K562 (cell line): Measurements from ENCODE around the gene RNU2-63P. TPM values are rescaled to one million over a fixed set of nuclear protein-coding genes. Genes with fewer than 3 reads are reported as not detected.

Experiments
- EP400 ChIP-seq: fragments of 450-650 bp; IDR thresholded peaks from 2 replicates; pipeline ENCODE4 v1.6.1; 2017; ENCODE audit warnings: antibody characterized with exemption, mild to moderate bottlenecking, moderate library complexity
- HMG20B ChIP-seq: fragments of 250-450 bp; sonication (Bioruptor Pico); IDR thresholded peaks from 2 replicates; pipeline ENCODE4 v1.5.0; 2021; ENCODE audit warnings: mild to moderate bottlenecking
- MBD2 ChIP-seq: sonication (generic); IDR thresholded peaks from 2 replicates; pipeline ENCODE4 v1.6.1; 2016; ENCODE audit warnings: low read depth, borderline replicate concordance
- MGA ChIP-seq: fragments of 450-650 bp; IDR thresholded peaks from 2 replicates; pipeline ENCODE4 v1.6.1; 2016; ENCODE audit warnings: mild to moderate bottlenecking, moderate library complexity
- PHF8 ChIP-seq: fragments of 200-600 bp; sonication (generic); IDR thresholded peaks from 2 replicates; pipeline ENCODE4 v1.6.1; 2012; ENCODE audit warnings: mixed run types, mild to moderate bottlenecking, inconsistent platforms, low read length, moderate library complexity, borderline replicate concordance
- PTRF ChIP-seq: fragments of 450-650 bp; IDR thresholded peaks from 2 replicates; pipeline ENCODE4 v1.6.1; 2016; ENCODE audit warnings: mild to moderate bottlenecking, missing genetic modification characterization, missing compliant biosample characterization
- SMAD1 ChIP-seq: fragments of 150-350 bp; IDR thresholded peaks from 2 replicates; pipeline ENCODE4 v1.6.1; 2014; ENCODE audit warnings: low read length, low read depth; ENCODE audit not compliant: partially characterized antibody
- SMARCC2 ChIP-seq: fragments of 450-650 bp; IDR thresholded peaks from 2 replicates; pipeline ENCODE4 v1.6.1; 2017; ENCODE audit warnings: antibody characterized with exemption, moderate library complexity, mild to moderate bottlenecking, low read depth
- YY1 ChIP-seq, 3 experiments: IDR thresholded peaks; 2 replicates each; pipeline ENCODE4 v1.6.1; 2011; ENCODE audit warnings: low read length in 2 of 3, mild to moderate bottlenecking in 2 of 3, moderate library complexity in 2 of 3, borderline replicate concordance in 1 of 3, control low read depth in 1 of 3, low read depth in 1 of 3; ENCODE audit not compliant: insufficient read depth in 3 of 3, insufficient replicate concordance in 2 of 3, control insufficient read depth in 1 of 3, insufficient read length in 1 of 3; ENCODE audit errors: extremely low read depth in 1 of 3
- ZNF140 ChIP-seq: fragments of 250-450 bp; sonication (Bioruptor Pico); IDR thresholded peaks from 2 replicates; pipeline ENCODE4 v1.8.0; 2021; ENCODE audit warnings: moderate library complexity, mild to moderate bottlenecking, inconsistent platforms
- ZNF586 ChIP-seq: fragments of 450-650 bp; formaldehyde crosslinking; conservative IDR thresholded peaks from 2 replicates; pipeline ENCODE4 v1.4.0; 2020; ENCODE audit warnings: mild to moderate bottlenecking, moderate library complexity
- polyA plus RNA-seq, 8 experiments: library from polyadenylated mRNA; depleted of rRNA in 4 of 8; stranded (reverse) in 5 of 8; unstranded in 3 of 8; fragments of >200 nt; fragmentation: Nextera tagmentation in 2 of 8; fragmentation: Illumina TruSeq in 1 of 8; extraction: Ambion mirVana in 2 of 8; extraction: Trizol in 1 of 8; gene quantifications; 2 replicates each; pipeline versions ENCODE4 v1.2.1 to v1.2.3, GENCODE V29; 2011 to 2014; ENCODE audit warnings: inconsistent platforms in 1 of 8, missing spikeins in 1 of 8
- total RNA-seq, 7 experiments: library from RNA; depleted of rRNA in 6 of 7; stranded (reverse); fragments of >200 nt in 6 of 7; fragmentation: Illumina TruSeq in 2 of 7; extraction: Trizol in 2 of 7; gene quantifications; 2 replicates each; pipeline versions ENCODE4 v1.2.1 to v1.2.3, GENCODE V29; 2011 to 2021; ENCODE audit warnings: low replicate concordance in 1 of 7
- TF ChIP-seq, protein P1 (sequence below): sonication (generic); formaldehyde crosslinking; IDR thresholded peaks from 2 replicates; pipeline ENCODE4 v1.8.0; 2022; ENCODE audit warnings: mild to moderate bottlenecking, missing genetic modification reagents

The RNU2-63P gene
- total and polyA plus RNA-seq, 9 of the 15 experiments (the other 6 are each of a cell fraction or from before 2014, with no cell fraction given) = 5.8 to 253 (median 169) TPM; not detected in 4

DNA sequence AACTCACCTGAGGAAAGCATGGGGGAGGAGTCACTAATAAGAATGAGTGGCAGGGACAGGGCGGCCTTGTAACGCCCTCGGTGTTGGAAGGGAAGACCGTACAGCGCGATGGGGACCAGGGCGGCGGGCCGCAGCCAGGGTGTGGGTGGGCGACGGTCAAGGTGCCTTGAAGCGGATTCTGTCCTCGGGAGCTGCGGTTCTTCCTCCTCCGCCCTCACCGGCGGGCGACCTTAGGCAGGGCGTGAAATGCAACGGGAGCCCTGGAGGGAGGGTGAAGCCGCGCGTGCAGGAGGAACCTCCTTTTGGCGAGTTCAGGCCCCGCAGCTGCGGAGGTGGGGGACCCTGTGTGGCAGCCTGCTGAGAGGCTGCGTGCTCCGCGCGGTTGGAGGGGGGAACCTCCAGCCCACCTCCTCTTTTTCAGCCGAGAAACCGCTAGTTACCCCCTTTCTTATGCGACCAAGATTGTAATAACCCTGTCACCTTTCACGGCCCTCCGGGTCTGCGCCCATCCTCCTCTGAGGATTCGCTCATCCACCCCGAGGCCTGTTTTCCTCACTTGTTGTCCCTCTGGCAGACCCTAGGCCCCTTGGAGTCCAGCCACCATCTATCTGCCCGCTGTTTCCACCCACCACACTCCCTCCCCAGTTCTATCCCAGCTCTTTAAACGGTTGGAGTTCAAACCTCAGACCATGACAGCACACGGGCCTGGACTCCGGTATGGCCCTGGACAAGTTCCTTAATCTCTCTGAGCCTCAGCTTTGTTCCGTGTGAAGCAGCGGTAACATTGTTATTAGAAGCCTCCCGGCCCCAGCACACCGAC, 823 bp upstream of the RNU2-63P start (continued):
- TF ChIP-seq SMARCC2 (no peak), ZNF140 (CRISPR knock-in tag) (no peak), PHF8 (peak; percentile 48; the same call in 1 of the 2 replicates), MGA (peak; percentile 27; the same call in 1 of the 2 replicates), HMG20B (no peak), EP400 (no peak), ZNF586 (CRISPR knock-in tag) (no peak), YY1 (IDR thresholded peaks at IDR 0.05; ENCODE audit: borderline replicate concordance in 1 of 3, control insufficient read depth in 1 of 3, extremely low read depth in 1 of 3, insufficient read depth in 3 of 3, insufficient read length in 1 of 3, insufficient replicate concordance in 2 of 3, low read depth in 1 of 3, low read length in 2 of 3) (peak in 1 of 3 experiments; percentile 63), PTRF (tag) (no peak), SMAD1 (no peak), MBD2 (no peak)
- TF ChIP-seq, protein P1, sequence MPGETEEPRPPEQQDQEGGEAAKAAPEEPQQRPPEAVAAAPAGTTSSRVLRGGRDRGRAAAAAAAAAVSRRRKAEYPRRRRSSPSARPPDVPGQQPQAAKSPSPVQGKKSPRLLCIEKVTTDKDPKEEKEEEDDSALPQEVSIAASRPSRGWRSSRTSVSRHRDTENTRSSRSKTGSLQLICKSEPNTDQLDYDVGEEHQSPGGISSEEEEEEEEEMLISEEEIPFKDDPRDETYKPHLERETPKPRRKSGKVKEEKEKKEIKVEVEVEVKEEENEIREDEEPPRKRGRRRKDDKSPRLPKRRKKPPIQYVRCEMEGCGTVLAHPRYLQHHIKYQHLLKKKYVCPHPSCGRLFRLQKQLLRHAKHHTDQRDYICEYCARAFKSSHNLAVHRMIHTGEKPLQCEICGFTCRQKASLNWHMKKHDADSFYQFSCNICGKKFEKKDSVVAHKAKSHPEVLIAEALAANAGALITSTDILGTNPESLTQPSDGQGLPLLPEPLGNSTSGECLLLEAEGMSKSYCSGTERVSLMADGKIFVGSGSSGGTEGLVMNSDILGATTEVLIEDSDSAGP (CRISPR knock-in tag) = no peak
